GM12878 (cell line): Measurements from ENCODE around the gene NPAS1. TPM values are rescaled to one million over a fixed set of nuclear protein-coding genes. Genes with fewer than 3 reads are reported as not detected.

Experiments
- BCL11A ChIP-seq: IDR thresholded peaks from 2 replicates; pipeline ENCODE4 v1.6.1; 2011; ENCODE audit warnings: low read depth, low read length
- DPF2 ChIP-seq: fragments of 450-650 bp; IDR thresholded peaks from 2 replicates; pipeline ENCODE4 v1.6.1; 2017; ENCODE audit warnings: mild to moderate bottlenecking
- HDAC6 ChIP-seq: fragments of 200-600 bp; sonication (generic); IDR thresholded peaks from one replicate; pipeline ENCODE4 v1.8.0; 2017; ENCODE audit warnings: antibody characterized with exemption; ENCODE audit not compliant: unreplicated experiment
- JUND ChIP-seq: IDR thresholded peaks from 2 replicates; pipeline ENCODE4 v1.6.1; 2012; ENCODE audit warnings: low read depth, mild to moderate bottlenecking, low read length, improper control_type of control experiment, moderate library complexity
- KDM1A ChIP-seq: fragments of 200-600 bp; sonication (generic); IDR thresholded peaks from 2 replicates; pipeline ENCODE4 v1.6.1; 2016; ENCODE audit warnings: borderline replicate concordance
- NFYA ChIP-seq: IDR thresholded peaks from 2 replicates; pipeline ENCODE4 v1.6.1; 2011; ENCODE audit warnings: low read depth, mild to moderate bottlenecking, low read length, improper control_type of control experiment, borderline replicate concordance
- POLR2A ChIP-seq: IDR thresholded peaks from 2 replicates; pipeline ENCODE4 v1.6.1; 2011; ENCODE audit warnings: low read depth, mild to moderate bottlenecking, low read length
- RB1 ChIP-seq: fragments of 450-650 bp; formaldehyde crosslinking; IDR thresholded peaks from 2 replicates; pipeline ENCODE4 v1.6.1; 2017; ENCODE audit warnings: mild to moderate bottlenecking, borderline replicate concordance
- SIN3A ChIP-seq: IDR thresholded peaks from 2 replicates; pipeline ENCODE4 v1.6.1; 2012; ENCODE audit warnings: low read depth, low read length, improper control_type of control experiment
- TBL1XR1 ChIP-seq: IDR thresholded peaks from 2 replicates; pipeline ENCODE4 v1.6.1; 2012; ENCODE audit warnings: low read depth, low read length, improper control_type of control experiment
- TCF3 ChIP-seq: IDR thresholded peaks from 2 replicates; pipeline ENCODE4 v1.6.1; 2012; ENCODE audit warnings: low read depth, mild to moderate bottlenecking, low read length, borderline replicate concordance; ENCODE audit not compliant: insufficient read depth
- polyA plus RNA-seq, 11 experiments: library from polyadenylated mRNA; depleted of rRNA in 4 of 11; unstranded in 6 of 11; stranded (reverse) in 5 of 11; fragments of >200 nt; fragmentation: Nextera tagmentation in 4 of 11; fragmentation: Illumina TruSeq in 1 of 11; extraction: Ambion mirVana in 4 of 11; extraction: Trizol in 1 of 11; gene quantifications; 1 replicate in 1 of 11; 2 replicates in 10 of 11; pipeline versions ENCODE4 v1.2.1 to v1.2.3, GENCODE V29; 2011 to 2016; ENCODE audit warnings: inconsistent platforms in 2 of 11, missing spikeins in 2 of 11, low read depth in 1 of 11
- total RNA-seq, 4 experiments: library from RNA; depleted of rRNA in 3 of 4; stranded (reverse); fragments of >200 nt in 3 of 4; fragmentation: Illumina TruSeq in 1 of 4; extraction: Trizol in 1 of 4; gene quantifications; 2 replicates each; pipeline versions ENCODE4 v1.2.1 to v1.2.3, GENCODE V29; 2013 to 2021
- TF ChIP-seq, protein P1 (sequence below): fragments of 450-650 bp; formaldehyde crosslinking; IDR thresholded peaks from 2 replicates; pipeline ENCODE4 v1.5.0; 2022; ENCODE audit warnings: mild to moderate bottlenecking, missing genetic modification characterization
- TF ChIP-seq, protein P2 (sequence below): fragments of 150-350 bp; IDR thresholded peaks from 2 replicates; pipeline ENCODE4 v1.6.1; 2016; ENCODE audit warnings: low read depth, low read length

The NPAS1 gene
- total and polyA plus RNA-seq, 10 of the 15 experiments (the other 5 are each of a cell fraction or from before 2014, with no cell fraction given), result 0.14 to 0.72 (median 0.28) TPM; not detected in 3

DNA sequence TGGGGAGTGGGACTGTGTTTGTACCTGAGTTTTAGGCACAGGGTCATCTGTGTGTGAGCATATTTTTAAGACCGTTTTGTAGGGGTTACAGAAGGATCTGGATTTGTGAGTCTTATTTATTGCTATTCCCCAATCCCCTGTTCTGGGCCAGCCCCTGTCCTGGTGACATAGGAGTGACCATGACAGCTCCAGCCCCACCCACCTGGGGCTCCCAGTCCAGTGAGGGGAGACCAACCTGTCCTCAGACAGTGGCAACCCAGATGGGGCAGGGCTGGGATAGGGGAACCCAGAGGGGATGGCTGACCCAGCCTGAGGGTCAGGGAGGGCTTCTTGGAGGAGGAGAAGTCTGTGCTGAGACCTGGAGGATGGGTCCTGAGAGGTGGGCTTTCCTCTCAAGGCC lies 18.1 kb downstream of the NPAS1 start (continued):
- TF ChIP-seq, protein P1, sequence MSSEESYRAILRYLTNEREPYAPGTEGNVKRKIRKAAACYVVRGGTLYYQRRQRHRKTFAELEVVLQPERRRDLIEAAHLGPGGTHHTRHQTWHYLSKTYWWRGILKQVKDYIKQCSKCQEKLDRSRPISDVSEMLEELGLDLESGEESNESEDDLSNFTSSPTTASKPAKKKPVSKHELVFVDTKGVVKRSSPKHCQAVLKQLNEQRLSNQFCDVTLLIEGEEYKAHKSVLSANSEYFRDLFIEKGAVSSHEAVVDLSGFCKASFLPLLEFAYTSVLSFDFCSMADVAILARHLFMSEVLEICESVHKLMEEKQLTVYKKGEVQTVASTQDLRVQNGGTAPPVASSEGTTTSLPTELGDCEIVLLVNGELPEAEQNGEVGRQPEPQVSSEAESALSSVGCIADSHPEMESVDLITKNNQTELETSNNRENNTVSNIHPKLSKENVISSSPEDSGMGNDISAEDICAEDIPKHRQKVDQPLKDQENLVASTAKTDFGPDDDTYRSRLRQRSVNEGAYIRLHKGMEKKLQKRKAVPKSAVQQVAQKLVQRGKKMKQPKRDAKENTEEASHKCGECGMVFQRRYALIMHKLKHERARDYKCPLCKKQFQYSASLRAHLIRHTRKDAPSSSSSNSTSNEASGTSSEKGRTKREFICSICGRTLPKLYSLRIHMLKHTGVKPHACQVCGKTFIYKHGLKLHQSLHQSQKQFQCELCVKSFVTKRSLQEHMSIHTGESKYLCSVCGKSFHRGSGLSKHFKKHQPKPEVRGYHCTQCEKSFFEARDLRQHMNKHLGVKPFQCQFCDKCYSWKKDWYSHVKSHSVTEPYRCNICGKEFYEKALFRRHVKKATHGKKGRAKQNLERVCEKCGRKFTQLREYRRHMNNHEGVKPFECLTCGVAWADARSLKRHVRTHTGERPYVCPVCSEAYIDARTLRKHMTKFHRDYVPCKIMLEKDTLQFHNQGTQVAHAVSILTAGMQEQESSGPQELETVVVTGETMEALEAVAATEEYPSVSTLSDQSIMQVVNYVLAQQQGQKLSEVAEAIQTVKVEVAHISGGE (CRISPR knock-in tag), result no peak
- TF ChIP-seq KDM1A (no peak), JUND (no peak), SIN3A (no peak), NFYA (no peak), TBL1XR1 (no peak), DPF2 (no peak), POLR2A (no peak), BCL11A (no peak), HDAC6 (no peak), RB1 (no peak), TCF3 (no peak)
- TF ChIP-seq, protein P2, sequence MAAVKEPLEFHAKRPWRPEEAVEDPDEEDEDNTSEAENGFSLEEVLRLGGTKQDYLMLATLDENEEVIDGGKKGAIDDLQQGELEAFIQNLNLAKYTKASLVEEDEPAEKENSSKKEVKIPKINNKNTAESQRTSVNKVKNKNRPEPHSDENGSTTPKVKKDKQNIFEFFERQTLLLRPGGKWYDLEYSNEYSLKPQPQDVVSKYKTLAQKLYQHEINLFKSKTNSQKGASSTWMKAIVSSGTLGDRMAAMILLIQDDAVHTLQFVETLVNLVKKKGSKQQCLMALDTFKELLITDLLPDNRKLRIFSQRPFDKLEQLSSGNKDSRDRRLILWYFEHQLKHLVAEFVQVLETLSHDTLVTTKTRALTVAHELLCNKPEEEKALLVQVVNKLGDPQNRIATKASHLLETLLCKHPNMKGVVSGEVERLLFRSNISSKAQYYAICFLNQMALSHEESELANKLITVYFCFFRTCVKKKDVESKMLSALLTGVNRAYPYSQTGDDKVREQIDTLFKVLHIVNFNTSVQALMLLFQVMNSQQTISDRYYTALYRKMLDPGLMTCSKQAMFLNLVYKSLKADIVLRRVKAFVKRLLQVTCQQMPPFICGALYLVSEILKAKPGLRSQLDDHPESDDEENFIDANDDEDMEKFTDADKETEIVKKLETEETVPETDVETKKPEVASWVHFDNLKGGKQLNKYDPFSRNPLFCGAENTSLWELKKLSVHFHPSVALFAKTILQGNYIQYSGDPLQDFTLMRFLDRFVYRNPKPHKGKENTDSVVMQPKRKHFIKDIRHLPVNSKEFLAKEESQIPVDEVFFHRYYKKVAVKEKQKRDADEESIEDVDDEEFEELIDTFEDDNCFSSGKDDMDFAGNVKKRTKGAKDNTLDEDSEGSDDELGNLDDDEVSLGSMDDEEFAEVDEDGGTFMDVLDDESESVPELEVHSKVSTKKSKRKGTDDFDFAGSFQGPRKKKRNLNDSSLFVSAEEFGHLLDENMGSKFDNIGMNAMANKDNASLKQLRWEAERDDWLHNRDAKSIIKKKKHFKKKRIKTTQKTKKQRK, result no peak
